H9 (cell line): Measurements from ENCODE around the gene CLSTN3. TPM values are rescaled to one million over a fixed set of nuclear protein-coding genes. Genes with fewer than 3 reads are reported as not detected.

Source experiments
- DNase-seq: peaks from one replicate; pipeline ENCODE4 v3.0.0-alpha.2; 2017
- H2AFZ ChIP-seq: one replicate; pipeline ENCODE4 v1.6.1; 2013; ENCODE audit warnings: mild to moderate bottlenecking, low read length, control low read depth, moderate library complexity
- H2AK5ac ChIP-seq: 2 replicates; pipeline ENCODE4 v1.6.1; 2013; ENCODE audit warnings: low read length, control low read depth, mixed read lengths; ENCODE audit not compliant: insufficient read length
- H2BK120ac ChIP-seq: one replicate; pipeline ENCODE4 v1.6.1; 2013; ENCODE audit warnings: low read depth, mild to moderate bottlenecking, low read length, control low read depth, inconsistent platforms; ENCODE audit not compliant: poor library complexity, severe bottlenecking
- H2BK12ac ChIP-seq: 2 replicates; pipeline ENCODE4 v1.6.1; 2013; ENCODE audit warnings: low read length, control low read depth, mixed read lengths, low read depth; ENCODE audit not compliant: insufficient read length
- H2BK15ac ChIP-seq: 2 replicates; pipeline ENCODE4 v1.6.1; 2013; ENCODE audit warnings: low read depth, low read length, control low read depth
- H2BK20ac ChIP-seq: one replicate; pipeline ENCODE4 v1.6.1; 2013; ENCODE audit warnings: low read depth, mild to moderate bottlenecking, low read length, control low read depth, inconsistent platforms; ENCODE audit not compliant: poor library complexity, severe bottlenecking
- H2BK5ac ChIP-seq: 2 replicates; pipeline ENCODE4 v1.6.1; 2013; ENCODE audit warnings: low read length, control low read depth, mixed read lengths; ENCODE audit not compliant: insufficient read length
- H3K14ac ChIP-seq: 2 replicates; pipeline ENCODE4 v1.6.1; 2013; ENCODE audit warnings: low read length, control low read depth; ENCODE audit not compliant: insufficient read depth
- H3K18ac ChIP-seq: 2 replicates; pipeline ENCODE4 v1.6.1; 2013; ENCODE audit warnings: low read depth, mild to moderate bottlenecking, mixed read lengths, low read length, control low read depth; ENCODE audit not compliant: insufficient read length
- H3K23ac ChIP-seq: 2 replicates; pipeline ENCODE4 v1.6.1; 2013; ENCODE audit warnings: low read length, control low read depth, mixed read lengths, low read depth; ENCODE audit not compliant: insufficient read length
- H3K23me2 ChIP-seq: 2 replicates; pipeline ENCODE4 v1.6.1; 2013; ENCODE audit warnings: low read depth, mild to moderate bottlenecking, mixed read lengths, low read length, control low read depth; ENCODE audit not compliant: insufficient read length, poor library complexity, severe bottlenecking
- H3K27ac ChIP-seq: 2 replicates; pipeline ENCODE4 v1.5.1; 2013; ENCODE audit warnings: low read length, control low read depth, mixed read lengths, low read depth; ENCODE audit not compliant: insufficient read length
- H3K27me3 ChIP-seq: 2 replicates; pipeline ENCODE4 v1.6.1; 2013; ENCODE audit warnings: low read length, control low read depth, inconsistent platforms; ENCODE audit not compliant: insufficient read depth
- H3K4ac ChIP-seq: 2 replicates; pipeline ENCODE4 v1.6.1; 2013; ENCODE audit warnings: low read depth, mild to moderate bottlenecking, control low read depth, inconsistent platforms, low read length, moderate library complexity
- H3K4me1 ChIP-seq: 2 replicates; pipeline ENCODE4 v1.6.1; 2013; ENCODE audit warnings: low read length, control low read depth, inconsistent platforms; ENCODE audit not compliant: insufficient read depth
- H3K4me2 ChIP-seq: 2 replicates; pipeline ENCODE4 v1.6.1; 2013; ENCODE audit warnings: low read length, control low read depth, mixed read lengths; ENCODE audit not compliant: insufficient read length, insufficient read depth
- H3K56ac ChIP-seq: 2 replicates; pipeline ENCODE4 v1.6.1; 2013; ENCODE audit warnings: low read depth, mild to moderate bottlenecking, mixed read lengths, low read length, control low read depth; ENCODE audit not compliant: insufficient read length
- H3K79me1 ChIP-seq: 2 replicates; pipeline ENCODE4 v1.6.1; 2013; ENCODE audit warnings: low read depth, mild to moderate bottlenecking, moderate library complexity, low read length, control low read depth, inconsistent platforms; ENCODE audit not compliant: insufficient read depth, poor library complexity, severe bottlenecking
- H3K79me2 ChIP-seq: 2 replicates; pipeline ENCODE4 v1.6.1; 2013; ENCODE audit warnings: low read length, control low read depth, inconsistent platforms; ENCODE audit not compliant: insufficient read depth
- H3K9ac ChIP-seq: 2 replicates; pipeline ENCODE4 v1.6.1; 2013; ENCODE audit warnings: low read length, control low read depth, mixed read lengths; ENCODE audit not compliant: insufficient read length; ENCODE audit errors: extremely low read depth
- H3K9me3 ChIP-seq: one replicate; pipeline ENCODE4 v1.6.1; 2013; ENCODE audit warnings: low read depth, low read length, inconsistent platforms; ENCODE audit not compliant: control insufficient read depth
- H3T11ph ChIP-seq: one replicate; pipeline ENCODE4 v1.6.1; 2013; ENCODE audit warnings: mild to moderate bottlenecking, low read length, control low read depth, inconsistent platforms
- H4K20me1 ChIP-seq: one replicate; pipeline ENCODE4 v1.6.1; 2013; ENCODE audit not compliant: control insufficient read depth, insufficient read length, insufficient read depth
- H4K5ac ChIP-seq: 2 replicates; pipeline ENCODE4 v1.6.1; 2013; ENCODE audit warnings: low read depth, mild to moderate bottlenecking, mixed read lengths, low read length, control low read depth; ENCODE audit not compliant: insufficient read length
- H4K8ac ChIP-seq: replicated peaks from 2 replicates; pipeline ENCODE4 v1.6.1; 2013; ENCODE audit warnings: low read length, control low read depth, mixed read lengths, low read depth; ENCODE audit not compliant: insufficient read length
- H4K91ac ChIP-seq: 2 replicates; pipeline ENCODE4 v1.6.1; 2013; ENCODE audit warnings: low read depth, mild to moderate bottlenecking, moderate library complexity, mixed read lengths, low read length, control low read depth; ENCODE audit not compliant: insufficient read length
- H3K27ac Mint-ChIP-seq, 3 experiments: 2 replicates in 2 of 3; 3 replicates in 1 of 3; pipeline ENCODE4 v1.8.0; 2020 to 2021; ENCODE audit warnings: mixed read lengths in 3 of 3, mild to moderate bottlenecking in 1 of 3, moderate library complexity in 1 of 3
- H3K27me3 Mint-ChIP-seq: 2 replicates; pipeline ENCODE4 v1.8.0; 2021; ENCODE audit warnings: low read depth, mild to moderate bottlenecking, moderate library complexity, mixed read lengths
- H3K36me3 Mint-ChIP-seq, 3 experiments: 2 replicates in 2 of 3; 3 replicates in 1 of 3; pipeline ENCODE4 v1.8.0; 2020 to 2021; ENCODE audit warnings: low read depth in 3 of 3, mixed read lengths in 3 of 3; ENCODE audit not compliant: insufficient read depth in 1 of 3
- H3K4me1 Mint-ChIP-seq, 2 experiments: 2 replicates each; pipeline ENCODE4 v1.8.0; 2020; ENCODE audit warnings: mixed read lengths in 2 of 2
- H3K4me3 Mint-ChIP-seq, 2 experiments: 2 replicates in 1 of 2; 3 replicates in 1 of 2; pipeline ENCODE4 v1.8.0; 2020 to 2021; ENCODE audit warnings: mild to moderate bottlenecking in 2 of 2, mixed read lengths in 2 of 2, moderate library complexity in 1 of 2
- H3K9me3 Mint-ChIP-seq, 2 experiments: 2 replicates in 1 of 2; 3 replicates in 1 of 2; pipeline ENCODE4 v1.8.0; 2020; ENCODE audit warnings: mild to moderate bottlenecking in 2 of 2, mixed read lengths in 2 of 2, moderate library complexity in 1 of 2
- WGBS: extraction: QIAGEN DNeasy Blood & Tissue Kit; methylation state at CpG from one replicate; pipeline ENCODE4 v1.1.7; 2013; ENCODE audit warnings: missing lambda C conversion rate, low lambda C conversion rate, mixed read lengths; ENCODE audit not compliant: insufficient read length; ENCODE audit errors: extremely low coverage; 5-methylcytosine and 5-hydroxymethylcytosine counted together
- total RNA-seq: library from RNA; stranded (reverse); gene quantifications from 2 replicates; pipeline ENCODE4 v1.2.1, GENCODE V29; 2021
- TF ChIP-seq, protein P1 (sequence below): fragments of 200-600 bp; sonication (generic); conservative IDR thresholded peaks from 3 replicates; pipeline ENCODE4 v1.8.0; 2021; ENCODE audit warnings: antibody characterized with exemption, mild to moderate bottlenecking

The CLSTN3 gene
- total RNA-seq, 1 experiment from 2014 or later: 26.2 TPM

DNA sequence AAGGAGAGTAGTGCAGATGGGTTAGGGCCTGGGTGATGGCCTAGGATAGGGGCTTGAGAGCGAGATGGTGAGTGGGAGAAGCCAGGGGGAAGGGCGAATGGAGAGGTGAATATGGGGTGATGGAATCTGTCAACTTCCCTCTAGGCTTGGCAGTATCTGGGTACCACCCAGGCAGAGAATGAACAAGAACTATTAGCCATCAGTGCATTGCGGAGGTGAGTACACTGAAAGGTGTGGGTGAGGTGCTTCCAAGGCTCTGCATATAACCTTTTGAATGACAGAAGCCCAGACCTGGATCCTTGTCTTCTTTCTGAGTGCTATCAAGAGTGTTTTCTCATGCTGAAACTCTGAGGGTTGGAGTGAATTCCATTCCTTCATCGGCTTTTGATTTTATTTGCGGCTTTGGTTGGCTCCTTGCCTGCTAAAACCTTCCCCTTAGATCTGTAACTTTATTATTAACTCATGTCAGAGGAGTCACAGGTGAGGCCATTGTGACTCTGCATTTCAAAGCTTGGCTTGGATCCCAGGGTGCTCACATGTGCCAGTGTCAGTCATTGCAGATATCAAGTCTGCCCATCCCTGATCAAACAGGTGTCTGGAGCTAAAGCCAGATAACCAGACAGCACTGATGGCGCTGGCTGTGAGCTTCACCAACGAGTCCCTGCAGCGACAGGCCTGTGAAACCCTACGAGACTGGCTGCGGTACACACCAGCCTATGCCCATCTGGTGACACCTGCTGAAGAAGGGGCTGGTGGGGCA is 77.9 kb downstream of the CLSTN3 start:
- H2BK5ac ChIP-seq: no peak overlapping the region
- peaks cover 8% of the 10 kb centered on the region for H3K9me3 ChIP-seq
- H3K27me3 ChIP-seq: no peaks in the 10 kb centered on the region
- peaks cover 24 to 28% of the 10 kb centered on the region in 2 experiments for H3K9me3 Mint-ChIP-seq
- no peaks in the 10 kb centered on the region for H4K20me1 ChIP-seq
- H3K79me1 ChIP-seq: no peaks in the 10 kb centered on the region
- no peak overlapping the region for H3K4me3 Mint-ChIP-seq
- no peaks in the 10 kb centered on the region for H3K4me1 ChIP-seq
- H2BK120ac ChIP-seq: no peak overlapping the region
- TF ChIP-seq, protein P1, sequence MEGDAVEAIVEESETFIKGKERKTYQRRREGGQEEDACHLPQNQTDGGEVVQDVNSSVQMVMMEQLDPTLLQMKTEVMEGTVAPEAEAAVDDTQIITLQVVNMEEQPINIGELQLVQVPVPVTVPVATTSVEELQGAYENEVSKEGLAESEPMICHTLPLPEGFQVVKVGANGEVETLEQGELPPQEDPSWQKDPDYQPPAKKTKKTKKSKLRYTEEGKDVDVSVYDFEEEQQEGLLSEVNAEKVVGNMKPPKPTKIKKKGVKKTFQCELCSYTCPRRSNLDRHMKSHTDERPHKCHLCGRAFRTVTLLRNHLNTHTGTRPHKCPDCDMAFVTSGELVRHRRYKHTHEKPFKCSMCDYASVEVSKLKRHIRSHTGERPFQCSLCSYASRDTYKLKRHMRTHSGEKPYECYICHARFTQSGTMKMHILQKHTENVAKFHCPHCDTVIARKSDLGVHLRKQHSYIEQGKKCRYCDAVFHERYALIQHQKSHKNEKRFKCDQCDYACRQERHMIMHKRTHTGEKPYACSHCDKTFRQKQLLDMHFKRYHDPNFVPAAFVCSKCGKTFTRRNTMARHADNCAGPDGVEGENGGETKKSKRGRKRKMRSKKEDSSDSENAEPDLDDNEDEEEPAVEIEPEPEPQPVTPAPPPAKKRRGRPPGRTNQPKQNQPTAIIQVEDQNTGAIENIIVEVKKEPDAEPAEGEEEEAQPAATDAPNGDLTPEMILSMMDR: no peak
- no peak overlapping the region for H4K91ac ChIP-seq
- no peak overlapping the region for H3K27ac ChIP-seq
- H3K79me2 ChIP-seq: no peaks in the 10 kb centered on the region
- H3K18ac ChIP-seq: no peak overlapping the region
- no peak overlapping the region for H3K9ac ChIP-seq
- no peak overlapping the region for H3K4me2 ChIP-seq
- no peak overlapping the region for H3K56ac ChIP-seq
- no peak overlapping the region for H4K8ac ChIP-seq
- no peak overlapping the region for H3K4ac ChIP-seq
- H2BK12ac ChIP-seq: no peak overlapping the region
- no peak overlapping the region for H2AFZ ChIP-seq
- no peak overlapping the region for H3K27ac Mint-ChIP-seq
- H4K5ac ChIP-seq: no peak overlapping the region
- no peaks in the 10 kb centered on the region for H3K4me1 Mint-ChIP-seq
- peaks cover 74 to 95% (median 89%) of the 10 kb centered on the region in 3 experiments for H3K36me3 Mint-ChIP-seq
- H3T11ph ChIP-seq: no peak overlapping the region
- H2BK15ac ChIP-seq: no peak overlapping the region
- H3K23me2 ChIP-seq: no peaks in the 10 kb centered on the region
- no peak overlapping the region for H2AK5ac ChIP-seq
- H3K14ac ChIP-seq: no peak overlapping the region
- no peak for DNase-seq
- no peaks in the 10 kb centered on the region; the same call in 1 of the 2 replicates for H3K27me3 Mint-ChIP-seq
- no CpG with 5 or more reads among the region's 10 CpGs for WGBS
- no peak overlapping the region for H3K23ac ChIP-seq
- no peak overlapping the region for H2BK20ac ChIP-seq

Other genes starting within 250 kb of the CLSTN3 start
- gene LRRC23, start 225.5 kb upstream of the CLSTN3 start, total RNA-seq: 2.1 and 2.6 TPM in 2 replicates
- gene ENO2, start 215.8 kb upstream of the CLSTN3 start, total RNA-seq: 165 and 166 TPM in 2 replicates
- 97.9 and 103 TPM in 2 replicates for gene ATN1, start 202.4 kb upstream of the CLSTN3 start, total RNA-seq
- not detected in 2 replicates for gene RNU7-1, start 186.6 kb upstream of the CLSTN3 start, total RNA-seq
- gene C12orf57, start 186.3 kb upstream of the CLSTN3 start, total RNA-seq: 195 TPM in 2 replicates
- 18.2 and 19.8 TPM in 2 replicates for gene PTPN6, start 179.0 kb upstream of the CLSTN3 start, total RNA-seq
- gene PHB2, start 159.7 kb upstream of the CLSTN3 start, total RNA-seq: 370 and 383 TPM in 2 replicates
- gene EMG1, start 159.5 kb upstream of the CLSTN3 start, total RNA-seq: 62.7 and 67.4 TPM in 2 replicates
- 45.0 and 47.7 TPM in 2 replicates for gene LPCAT3, start 111.9 kb upstream of the CLSTN3 start, total RNA-seq
- gene C1S, start 69.7 kb upstream of the CLSTN3 start, total RNA-seq: 3.4 and 4.2 TPM in 2 replicates
- 11.4 and 11.5 TPM in 2 replicates for gene C1R, start 37.9 kb upstream of the CLSTN3 start, total RNA-seq
- 14.4 and 15.1 TPM in 2 replicates for gene C1RL, start 21.2 kb upstream of the CLSTN3 start, total RNA-seq
- 2.1 and 2.7 TPM in 2 replicates for gene RBP5, start 1.5 kb upstream of the CLSTN3 start, total RNA-seq
- 38.1 and 40.5 TPM in 2 replicates for gene PEX5, start 59.3 kb downstream of the CLSTN3 start, total RNA-seq
- gene ACSM4, start 173.7 kb downstream of the CLSTN3 start, total RNA-seq: not detected in 2 replicates